Activated T-cell treated with anti-CD3 and anti-CD28 coated beads, Interleukin-2, amount 50 U/mL, for 72 hours (primary cell): ENCODE data around the gene LTB. TPM values are rescaled to one million over a fixed set of nuclear protein-coding genes. Genes with fewer than 3 reads are reported as not detected.

Experiments
- ATAC-seq, 2 donors: fragments of 150-1000 bp; cut with Tn5 transposase; replicated peaks in 1 of 2; 2 replicates each; pipeline ENCODE4 v1.10.0; 2021; ENCODE audit warnings: moderate library complexity in 2 of 2, mild to moderate bottlenecking in 1 of 2
- DNase-seq, 2 donors: peaks; one replicate each; pipeline ENCODE4 v3.0.0; 2021 to 2022; ENCODE audit warnings: mixed read lengths in 1 of 2
- H3K27ac Mint-ChIP-seq: one replicate; pipeline ENCODE4 v1.8.0; 2022; ENCODE audit warnings: mild to moderate bottlenecking, moderate library complexity, mixed read lengths
- H3K27me3 Mint-ChIP-seq: one replicate; pipeline ENCODE4 v1.8.0; 2022; ENCODE audit warnings: low read depth, mixed read lengths
- H3K36me3 Mint-ChIP-seq, 2 donors: one replicate each; pipeline ENCODE4 v1.8.0; 2022; ENCODE audit warnings: mixed read lengths in 2 of 2, mild to moderate bottlenecking in 1 of 2; ENCODE audit not compliant: insufficient read depth in 2 of 2
- H3K4me1 Mint-ChIP-seq: one replicate; pipeline ENCODE4 v1.8.0; 2022; ENCODE audit warnings: low read depth, mixed read lengths
- H3K4me3 Mint-ChIP-seq, 2 donors: one replicate each; pipeline ENCODE4 v1.8.0; 2022; ENCODE audit warnings: mild to moderate bottlenecking in 2 of 2, mixed read lengths in 2 of 2, moderate library complexity in 2 of 2
- H3K9me3 Mint-ChIP-seq, 2 donors: one replicate each; pipeline ENCODE4 v1.8.0; 2022; ENCODE audit warnings: mixed read lengths in 2 of 2
- total RNA-seq, 2 donors: library from RNA; stranded (reverse); gene quantifications; one replicate each; pipeline ENCODE4 v1.2.3, GENCODE V29; 2022

Gene LTB
- total RNA-seq, 2 donors from 2014 or later = 43.4 to 61.8 TPM

DNA sequence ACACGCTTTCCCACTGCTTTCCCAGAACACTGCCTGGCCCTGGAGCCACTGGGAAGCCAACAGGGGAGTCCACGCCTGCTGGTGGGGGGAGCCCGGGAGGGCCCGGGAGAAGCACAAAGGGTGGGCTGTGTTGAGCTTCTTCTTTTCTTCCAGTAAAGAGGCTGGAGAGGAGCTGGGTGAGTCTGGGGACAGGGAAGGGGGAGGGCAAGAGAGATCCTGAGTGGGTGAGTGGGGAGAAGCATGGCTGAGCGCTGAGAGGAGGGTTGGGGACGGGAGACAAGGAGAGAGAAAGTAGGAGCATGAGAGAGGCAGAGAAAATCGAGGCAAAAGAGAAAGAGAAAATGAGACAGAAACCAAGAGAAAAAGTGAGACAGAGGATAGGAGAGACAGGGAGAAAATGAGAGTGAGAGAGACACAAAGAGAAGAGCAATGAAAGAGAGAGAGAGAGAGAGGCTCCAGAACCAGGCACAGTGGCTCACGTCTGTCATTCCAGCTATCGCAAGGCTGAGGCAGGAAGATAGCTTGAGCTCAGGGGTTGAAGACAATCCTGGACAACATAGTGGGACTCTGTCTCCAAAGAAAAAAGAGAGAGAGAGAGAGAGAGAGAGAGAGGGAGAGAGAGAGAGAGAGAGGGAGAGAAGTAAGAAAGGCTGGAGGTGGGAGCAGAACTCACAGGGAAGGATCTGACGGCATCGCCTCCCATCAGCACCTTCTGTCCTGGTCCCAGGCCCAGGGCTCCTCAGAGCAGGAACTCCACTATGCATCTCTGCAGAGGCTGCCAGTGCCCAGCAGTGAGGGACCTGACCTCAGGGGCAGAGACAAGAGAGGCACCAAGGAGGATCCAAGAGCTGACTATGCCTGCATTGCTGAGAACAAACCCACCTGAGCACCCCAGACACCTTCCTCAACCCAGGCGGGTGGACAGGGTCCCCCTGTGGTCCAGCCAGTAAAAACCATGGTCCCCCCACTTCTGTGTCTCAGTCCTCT, 5.9 kb upstream of the LTB start:
- peak overlapping the region; percentile 78 to 83 for H3K4me3 Mint-ChIP-seq
- peaks cover 73% of the 10 kb centered on the region for H3K4me1 Mint-ChIP-seq
- peak overlapping the region; percentile 75 for H3K27ac Mint-ChIP-seq
- ATAC-seq (peak; percentile 9 to 10), DNase-seq (no peak)
- no peaks in the 10 kb centered on the region for H3K9me3 Mint-ChIP-seq
- H3K36me3 Mint-ChIP-seq = no peaks in the 10 kb centered on the region
- H3K27me3 Mint-ChIP-seq = no peaks in the 10 kb centered on the region

DNA sequence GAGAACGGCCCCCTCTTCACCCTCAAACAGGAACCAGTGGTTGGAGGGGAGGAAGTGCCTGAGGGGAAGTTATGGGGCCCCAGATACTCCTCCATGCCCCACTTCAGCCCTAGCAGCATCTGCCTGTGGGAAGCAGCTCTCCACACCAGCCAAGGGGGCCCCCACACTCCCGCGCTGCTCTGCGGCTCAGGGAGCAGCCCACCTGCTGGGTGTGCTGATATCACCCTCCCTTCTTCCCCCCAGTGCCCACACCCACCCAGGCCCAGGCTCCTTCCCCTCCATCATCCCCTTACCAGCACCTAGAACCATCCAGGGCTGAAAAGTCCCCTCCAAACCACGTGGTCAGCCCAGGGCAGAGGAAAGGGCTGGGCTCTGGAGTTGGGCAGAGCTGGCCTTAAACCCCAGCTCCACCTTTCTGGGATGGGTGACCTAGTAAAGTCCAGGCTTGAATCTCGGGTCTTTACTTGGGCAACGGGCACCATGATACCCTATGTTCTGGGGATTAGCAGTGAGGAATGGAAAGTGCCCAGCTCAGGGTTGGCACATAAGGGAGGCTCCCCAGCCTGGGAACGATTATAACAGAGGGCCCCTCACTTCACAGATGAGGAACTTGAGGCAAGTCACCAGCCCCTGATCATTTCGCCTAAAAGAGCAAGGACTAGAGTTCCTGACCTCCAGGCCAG, 4.5 kb upstream of the LTB start:
- Mint-ChIP-seq H3K4me1 (peaks cover 74% of the 10 kb centered on the region), H3K27me3 (no peaks in the 10 kb centered on the region), H3K4me3 (peak overlapping the region; percentile 80 to 83), H3K27ac (peak overlapping the region; percentile 95), H3K9me3 (no peaks in the 10 kb centered on the region), H3K36me3 (peaks cover 2 to 5% of the 10 kb centered on the region in 2 donors)
- ATAC-seq (peak; percentile 30 to 34), DNase-seq (peak in 1 of 2 donors; percentile 31)

DNA sequence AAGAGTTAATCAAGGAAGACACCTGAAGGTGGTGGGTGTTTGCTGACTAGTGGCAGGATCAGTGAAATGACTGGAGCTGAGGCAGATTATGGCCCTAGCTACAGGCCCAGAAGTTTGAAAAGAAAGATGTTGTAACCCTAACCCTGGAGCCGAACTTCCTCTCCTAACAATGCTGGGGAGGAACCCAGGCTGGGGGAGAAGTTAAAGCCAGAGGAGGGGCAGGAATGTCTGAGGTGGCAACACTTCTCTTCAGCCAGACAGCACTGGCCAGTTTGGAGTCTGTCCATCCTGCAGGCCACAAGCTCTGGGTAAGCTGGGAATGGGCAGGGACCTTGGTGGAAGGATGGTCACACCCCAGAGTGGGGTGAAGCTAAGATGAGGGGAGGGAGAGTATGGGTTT, 3.8 kb upstream of the LTB start, which contains the start of gene LST1:
Gene LST1, plus strand, starts transcription at position 270 of the 400 bp plus-strand sequence. CDS start 1,023 bp downstream, outside the sequence.
- Mint-ChIP-seq H3K4me1 (peaks cover 81% of the 10 kb centered on the region), H3K4me3 (peak within 1 kb of the TSS; percentile 80 to 83), H3K9me3 (no peaks in the 10 kb centered on the region), H3K36me3 (peaks cover 7 to 8% of the 10 kb centered on the region in 2 donors), H3K27me3 (no peaks in the 10 kb centered on the region), H3K27ac (peak within 1 kb of the TSS; percentile 95)
- DNase-seq (no peak), ATAC-seq (peak in 1 of 2 donors; percentile 5)

DNA sequence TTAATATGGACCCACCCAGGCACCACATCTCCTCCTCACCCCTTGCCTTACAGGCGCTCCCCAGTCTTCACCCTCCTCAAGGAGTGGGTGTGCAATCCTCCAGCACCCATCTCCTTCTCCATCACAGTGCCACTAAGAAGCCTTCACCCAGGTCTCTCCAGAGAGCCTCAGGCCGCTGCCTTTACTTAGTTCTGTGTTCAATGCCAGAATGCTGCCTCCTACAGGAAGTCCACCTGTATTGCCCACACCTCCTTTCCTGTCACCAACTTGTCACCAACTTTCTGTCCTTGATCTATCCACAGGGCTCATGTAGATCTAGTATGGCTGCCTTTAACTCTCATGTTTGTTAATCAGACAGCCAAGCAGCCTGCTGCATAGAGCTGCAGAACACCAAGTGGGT, 3.3 kb upstream of the LTB start:
- DNase-seq (peak; percentile 57), ATAC-seq (peak; percentile 28 to 31)
- H3K36me3 Mint-ChIP-seq = peaks cover 8 to 9% of the 10 kb centered on the region in 2 donors
- peaks cover 84% of the 10 kb centered on the region for H3K4me1 Mint-ChIP-seq
- no peaks in the 10 kb centered on the region for H3K9me3 Mint-ChIP-seq
- H3K27ac Mint-ChIP-seq = peak overlapping the region; percentile 88
- H3K4me3 Mint-ChIP-seq = peak overlapping the region; percentile 80 to 83
- H3K27me3 Mint-ChIP-seq = no peaks in the 10 kb centered on the region

DNA sequence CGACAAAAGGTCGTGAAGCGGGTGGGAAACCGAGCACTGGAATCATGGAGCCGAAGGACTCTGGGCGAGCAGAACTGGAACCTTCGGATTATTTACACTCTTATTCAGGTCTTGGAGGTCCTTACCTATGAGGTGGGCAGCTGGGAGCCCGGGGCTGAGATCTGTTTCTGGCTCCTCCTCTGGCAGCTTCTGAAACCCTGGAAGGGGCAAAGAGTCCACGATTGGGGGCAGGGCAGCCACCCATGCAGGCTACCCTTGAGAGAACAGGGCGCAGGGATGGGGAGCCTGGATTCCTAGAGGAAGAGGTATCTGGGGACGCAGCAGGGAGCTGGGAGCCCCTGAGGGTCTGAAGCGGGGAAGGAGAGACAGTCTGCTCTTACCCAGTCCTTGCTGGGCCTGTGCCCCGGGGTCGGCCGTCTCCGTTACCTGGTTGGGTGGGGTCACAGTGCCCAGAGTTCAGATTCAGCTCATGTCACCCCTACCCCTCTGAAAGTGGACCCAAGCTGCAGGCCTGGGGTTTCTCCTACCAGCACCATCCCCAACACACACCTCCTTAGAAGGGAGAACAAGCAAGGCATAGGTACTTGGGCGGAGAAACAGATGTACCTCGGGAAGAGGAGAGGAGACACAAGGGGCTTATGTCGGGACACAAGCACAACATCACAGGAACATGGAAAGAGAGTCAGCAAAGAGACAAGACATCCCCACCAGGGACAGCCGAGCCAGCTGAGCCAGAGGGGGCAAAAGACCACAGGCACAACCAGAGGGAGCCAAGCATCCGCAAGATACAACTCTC, 592 bp downstream of the LTB start:
- H3K9me3 Mint-ChIP-seq = no peaks in the 10 kb centered on the region
- peak overlapping the region; percentile 91 to 100 for H3K4me3 Mint-ChIP-seq
- no peaks in the 10 kb centered on the region for H3K27me3 Mint-ChIP-seq
- H3K36me3 Mint-ChIP-seq = peaks cover 9 to 10% of the 10 kb centered on the region in 2 donors
- DNase-seq (no peak), ATAC-seq (no peak)
- H3K27ac Mint-ChIP-seq = peak overlapping the region; percentile 97
- peaks cover 94% of the 10 kb centered on the region for H3K4me1 Mint-ChIP-seq

DNA sequence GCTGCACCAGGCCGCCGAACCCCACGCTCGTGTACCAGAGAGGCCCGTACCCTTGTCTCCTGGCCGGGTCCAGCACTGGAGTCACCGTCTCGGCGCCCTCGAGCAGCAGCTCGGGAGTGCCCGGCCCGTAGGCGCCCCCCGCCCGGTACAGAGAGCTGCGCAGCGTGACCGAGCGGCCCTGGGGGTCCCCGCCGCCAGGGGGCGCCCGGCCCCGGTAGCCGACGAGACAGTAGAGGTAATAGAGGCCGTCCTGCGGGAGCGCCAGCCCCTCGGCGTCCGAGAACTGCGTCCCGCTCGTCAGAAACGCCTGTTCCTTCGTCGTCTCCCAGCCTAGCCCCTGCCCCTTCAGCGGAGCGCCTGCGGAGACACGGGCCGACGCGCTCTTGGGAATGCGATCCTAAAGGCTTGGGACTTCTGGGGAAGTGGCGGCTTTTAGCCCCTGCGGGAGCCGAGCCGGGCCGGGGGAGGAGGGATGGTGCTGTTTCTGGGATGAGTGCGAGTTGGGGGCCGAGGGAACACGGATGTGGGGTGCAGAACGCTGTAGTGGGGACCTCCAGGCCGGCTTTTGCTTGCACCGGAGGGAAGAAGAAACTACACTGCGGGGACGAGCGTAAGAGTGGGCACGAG, 1.3 kb downstream of the LTB start:
- Mint-ChIP-seq H3K4me3 (peak overlapping the region; percentile 91 to 100), H3K9me3 (no peaks in the 10 kb centered on the region), H3K36me3 (peaks cover 13 to 14% of the 10 kb centered on the region in 2 donors), H3K27me3 (no peaks in the 10 kb centered on the region), H3K27ac (peak overlapping the region; percentile 97), H3K4me1 (peaks cover 94% of the 10 kb centered on the region)
- DNase-seq (peak; percentile 92 to 97), ATAC-seq (peak; percentile 76 to 83)

DNA sequence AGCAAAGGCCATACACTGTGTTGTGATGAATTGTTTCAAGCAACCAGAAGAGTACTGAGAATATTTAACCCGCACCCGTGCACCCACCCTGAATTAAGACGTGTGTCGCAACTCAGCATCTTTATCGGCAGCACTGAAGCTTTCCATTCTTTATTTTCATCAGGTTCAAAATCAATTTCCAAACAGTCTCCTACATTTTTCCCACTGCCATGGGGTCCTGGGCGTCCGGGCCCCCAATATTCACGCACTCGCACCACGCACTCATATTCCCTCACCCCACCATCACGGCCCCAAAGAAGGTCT, 1.8 kb downstream of the LTB start:
- DNase-seq (no peak), ATAC-seq (no peak)
- H3K27me3 Mint-ChIP-seq = no peaks in the 10 kb centered on the region
- H3K27ac Mint-ChIP-seq = peak overlapping the region; percentile 36
- peaks cover 16 to 17% of the 10 kb centered on the region in 2 donors for H3K36me3 Mint-ChIP-seq
- H3K4me3 Mint-ChIP-seq = peak overlapping the region; percentile 91 to 100
- peaks cover 93% of the 10 kb centered on the region for H3K4me1 Mint-ChIP-seq
- no peaks in the 10 kb centered on the region for H3K9me3 Mint-ChIP-seq

DNA sequence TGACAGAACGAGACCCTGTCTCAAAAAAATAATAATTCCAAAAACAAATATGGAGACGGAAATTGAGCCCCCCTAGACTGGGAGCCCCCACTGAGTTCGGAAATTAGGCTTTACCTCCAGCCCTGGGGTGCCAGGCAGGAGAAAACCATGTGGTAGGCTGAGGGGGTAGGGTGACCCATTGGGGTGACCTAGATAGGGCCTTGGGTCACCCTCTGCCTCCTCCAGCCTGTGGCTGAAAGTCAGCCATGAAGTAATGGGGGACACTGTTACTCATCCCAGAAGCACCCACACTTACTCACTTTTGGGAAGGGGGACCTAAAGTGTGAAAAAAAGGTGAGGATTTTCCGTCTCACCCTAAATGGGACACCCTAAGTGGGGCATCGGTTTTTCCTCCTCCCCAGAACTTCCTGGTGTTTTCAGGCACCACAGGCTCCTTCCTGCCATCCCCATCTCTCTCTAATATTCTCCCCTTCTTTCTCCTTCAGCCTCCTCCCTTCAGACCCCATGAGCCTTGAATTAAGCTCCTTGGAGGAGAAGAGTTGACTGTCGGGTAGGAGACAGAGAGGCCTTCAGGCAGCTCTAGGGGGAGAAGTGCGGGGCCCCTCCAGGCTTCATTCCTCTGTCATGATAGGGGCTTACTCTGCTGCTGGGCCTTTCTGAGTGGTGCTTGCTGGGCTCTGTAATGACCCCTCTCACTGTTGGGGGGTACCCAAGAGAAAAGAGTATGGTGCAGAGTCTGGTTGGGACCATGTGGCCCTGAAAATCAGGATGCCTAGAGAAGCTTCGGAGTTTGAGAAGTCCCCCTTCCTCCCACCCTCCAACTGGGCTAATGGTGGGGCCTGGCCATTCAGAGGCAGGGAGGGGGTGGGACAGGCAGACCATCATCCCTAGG, 2.4 kb downstream of the LTB start:
- peak overlapping the region; percentile 92 for H3K27ac Mint-ChIP-seq
- H3K27me3 Mint-ChIP-seq = no peaks in the 10 kb centered on the region
- peaks cover 92% of the 10 kb centered on the region for H3K4me1 Mint-ChIP-seq
- H3K4me3 Mint-ChIP-seq = peak overlapping the region; percentile 91 to 100
- H3K9me3 Mint-ChIP-seq = no peaks in the 10 kb centered on the region
- H3K36me3 Mint-ChIP-seq = peaks cover 16 to 17% of the 10 kb centered on the region in 2 donors
- DNase-seq (no peak), ATAC-seq (peak in 1 of 2 donors; percentile 4)

DNA sequence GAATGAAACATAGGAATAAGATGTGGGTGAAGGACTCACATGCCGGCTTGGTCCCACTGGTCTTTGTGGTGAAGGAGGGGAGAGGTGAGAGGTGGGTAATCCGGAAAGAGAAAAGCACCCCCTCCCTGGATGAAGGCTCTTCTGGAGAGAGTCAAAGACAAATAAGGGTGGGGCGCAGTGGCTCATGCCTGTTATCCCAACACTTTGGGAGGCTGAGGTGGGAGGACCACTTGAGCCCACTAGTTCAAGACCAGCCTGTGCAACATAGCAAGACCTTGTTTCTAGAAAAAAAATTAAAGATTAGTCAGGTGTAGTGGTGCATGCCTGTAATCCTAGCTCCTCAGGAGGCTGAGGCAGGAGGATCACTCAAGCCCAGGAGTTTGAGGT, 3.1 kb downstream of the LTB start:
- H3K36me3 Mint-ChIP-seq = peaks cover 16 to 17% of the 10 kb centered on the region in 2 donors
- ATAC-seq (no peak), DNase-seq (no peak)
- H3K27me3 Mint-ChIP-seq = no peaks in the 10 kb centered on the region
- peak overlapping the region; percentile 66 to 100 for H3K4me3 Mint-ChIP-seq
- H3K27ac Mint-ChIP-seq = peak overlapping the region; percentile 92
- H3K4me1 Mint-ChIP-seq = peaks cover 93% of the 10 kb centered on the region
- no peaks in the 10 kb centered on the region for H3K9me3 Mint-ChIP-seq

DNA sequence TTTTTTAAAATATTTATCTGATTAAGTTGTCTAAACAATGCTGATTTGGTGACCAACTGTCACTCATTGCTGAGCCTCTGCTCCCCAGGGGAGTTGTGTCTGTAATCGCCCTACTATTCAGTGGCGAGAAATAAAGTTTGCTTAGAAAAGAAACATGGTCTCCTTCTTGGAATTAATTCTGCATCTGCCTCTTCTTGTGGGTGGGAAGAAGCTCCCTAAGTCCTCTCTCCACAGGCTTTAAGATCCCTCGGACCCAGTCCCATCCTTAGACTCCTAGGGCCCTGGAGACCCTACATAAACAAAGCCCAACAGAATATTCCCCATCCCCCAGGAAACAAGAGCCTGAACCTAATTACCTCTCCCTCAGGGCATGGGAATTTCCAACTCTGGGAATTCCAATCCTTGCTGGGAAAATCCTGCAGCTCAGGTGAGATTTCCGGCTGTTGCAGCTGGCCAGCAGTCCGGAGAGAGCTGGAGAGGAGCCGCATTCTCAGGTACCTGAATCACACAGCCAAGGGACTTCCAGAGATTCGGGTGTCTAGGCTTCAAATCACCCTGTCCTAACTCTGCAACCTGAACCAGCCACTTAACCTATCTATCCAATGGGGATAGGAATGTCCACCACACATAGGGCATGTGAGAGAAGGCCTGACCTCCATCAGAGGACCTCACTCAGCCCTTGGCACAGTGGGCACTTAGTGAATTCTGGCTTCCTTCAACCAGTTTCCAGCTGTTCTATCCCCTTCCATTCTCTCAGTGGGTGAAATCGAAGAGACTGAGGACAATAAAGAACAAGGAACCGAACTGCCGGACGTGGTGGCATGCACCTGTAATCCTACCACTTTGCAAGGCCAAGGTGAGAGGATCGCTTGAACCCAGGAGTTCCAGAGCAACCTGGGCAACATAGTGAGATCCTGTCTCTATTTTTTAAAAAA, 3.8 kb downstream of the LTB start:
- H3K27me3 Mint-ChIP-seq = no peaks in the 10 kb centered on the region
- peak overlapping the region; percentile 92 for H3K27ac Mint-ChIP-seq
- H3K36me3 Mint-ChIP-seq = peaks cover 16 to 17% of the 10 kb centered on the region in 2 donors
- H3K4me3 Mint-ChIP-seq = peak overlapping the region; percentile 66 to 100
- H3K4me1 Mint-ChIP-seq = peaks cover 93% of the 10 kb centered on the region
- H3K9me3 Mint-ChIP-seq = no peaks in the 10 kb centered on the region
- ATAC-seq (no peak), DNase-seq (no peak)

DNA sequence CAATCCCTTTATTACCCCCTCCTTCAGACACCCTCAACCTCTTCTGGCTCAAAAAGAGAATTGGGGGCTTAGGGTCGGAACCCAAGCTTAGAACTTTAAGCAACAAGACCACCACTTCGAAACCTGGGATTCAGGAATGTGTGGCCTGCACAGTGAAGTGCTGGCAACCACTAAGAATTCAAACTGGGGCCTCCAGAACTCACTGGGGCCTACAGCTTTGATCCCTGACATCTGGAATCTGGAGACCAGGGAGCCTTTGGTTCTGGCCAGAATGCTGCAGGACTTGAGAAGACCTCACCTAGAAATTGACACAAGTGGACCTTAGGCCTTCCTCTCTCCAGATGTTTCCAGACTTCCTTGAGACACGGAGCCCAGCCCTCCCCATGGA, 4.7 kb downstream of the LTB start:
- Mint-ChIP-seq H3K9me3 (no peaks in the 10 kb centered on the region), H3K4me3 (peak overlapping the region; percentile 92), H3K36me3 (peaks cover 15 to 16% of the 10 kb centered on the region in 2 donors), H3K4me1 (peaks cover 94% of the 10 kb centered on the region), H3K27me3 (no peaks in the 10 kb centered on the region), H3K27ac (no peak overlapping the region)
- DNase-seq = no peak
- no peak for ATAC-seq
